Mesothelial cell of epicardium (in vitro differentiated cells): Measurements from ENCODE around the gene COQ8B. TPM values are rescaled to one million over a fixed set of nuclear protein-coding genes. Genes with fewer than 3 reads are reported as not detected.
A peak's percentile ranks its signal among the peaks of the same experiment; 100 is the strongest.

Source experiments
- DNase-seq, 2 experiments: peaks; one replicate each; pipeline ENCODE4 v3.0.0; 2021; ENCODE audit warnings: low spot score in 2 of 2; ENCODE audit not compliant: unreplicated experiment in 2 of 2
- H3K27ac Mint-ChIP-seq: 2 replicates; pipeline ENCODE4 v1.8.0; 2021; ENCODE audit warnings: mixed read lengths
- H3K27me3 Mint-ChIP-seq: 2 replicates; pipeline ENCODE4 v1.8.0; 2021; ENCODE audit warnings: low read depth, mixed read lengths
- H3K36me3 Mint-ChIP-seq: 2 replicates; pipeline ENCODE4 v1.8.0; 2021; ENCODE audit warnings: mixed read lengths
- H3K4me1 Mint-ChIP-seq: 2 replicates; pipeline ENCODE4 v1.8.0; 2021; ENCODE audit warnings: mixed read lengths
- H3K4me3 Mint-ChIP-seq: 2 replicates; pipeline ENCODE4 v1.8.0; 2021; ENCODE audit warnings: mild to moderate bottlenecking, moderate library complexity, mixed read lengths
- H3K9me3 Mint-ChIP-seq: 2 replicates; pipeline ENCODE4 v1.8.0; 2021; ENCODE audit warnings: mixed read lengths
- total RNA-seq: library from RNA; stranded (reverse); gene quantifications from 3 replicates; pipeline ENCODE4 v1.2.1, GENCODE V29; 2021
- TF ChIP-seq, protein P1 (sequence below): fragments of 200-600 bp; sonication (generic); IDR thresholded peaks from one replicate; pipeline ENCODE4 v1.5.0; 2021; ENCODE audit warnings: antibody characterized with exemption; ENCODE audit not compliant: unreplicated experiment

COQ8B gene
- total RNA-seq, 1 donor from 2014 or later, result 58.3 TPM

DNA sequence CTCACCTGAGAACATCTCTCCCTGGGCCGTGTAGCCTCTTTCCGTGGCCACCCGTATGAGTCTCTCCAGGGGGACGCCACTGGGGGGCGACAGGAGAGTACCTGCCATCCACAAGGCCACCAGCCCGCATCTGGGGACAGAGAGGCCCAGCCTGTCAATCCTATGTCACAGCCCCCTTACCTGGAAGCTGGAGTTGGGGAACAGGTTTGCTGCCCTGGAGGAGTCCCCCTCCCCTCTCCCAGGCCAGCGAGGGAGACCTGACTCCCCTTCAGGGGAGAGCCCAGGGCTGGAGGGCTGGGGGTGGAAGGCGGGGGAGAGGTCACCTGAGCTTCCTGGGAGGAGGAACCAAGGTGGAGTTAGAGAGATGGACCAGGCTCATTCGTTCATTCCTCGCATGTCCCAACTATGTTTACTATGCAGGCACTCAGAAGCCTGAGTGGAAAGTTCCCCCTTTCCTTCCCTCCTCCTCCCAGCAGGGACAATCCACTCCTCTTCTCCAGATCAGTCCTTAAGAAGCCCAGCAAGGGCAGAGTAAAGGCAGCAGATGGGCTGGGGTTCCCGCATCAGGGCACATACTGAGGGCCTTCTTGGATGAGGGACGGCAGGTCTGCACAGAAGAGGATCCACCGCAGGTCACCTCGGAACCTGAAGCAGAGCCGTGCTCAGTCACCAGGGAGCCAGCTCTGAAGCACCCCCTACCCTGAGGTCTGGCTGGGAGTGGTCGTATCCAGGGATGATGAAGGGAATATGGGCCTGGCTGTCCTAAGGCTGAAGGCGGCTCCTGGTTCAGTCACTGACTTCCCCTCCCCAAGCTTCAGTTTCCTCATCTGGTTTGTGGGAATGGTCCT is 28.1 kb upstream of the COQ8B start:
- Mint-ChIP-seq H3K4me3 (no peak overlapping the region), H3K9me3 (no peaks in the 10 kb centered on the region), H3K36me3 (no peaks in the 10 kb centered on the region), H3K4me1 (peaks cover 22% of the 10 kb centered on the region), H3K27ac (peak overlapping the region; percentile 89), H3K27me3 (no peaks in the 10 kb centered on the region)
- DNase-seq, result no peak
- TF ChIP-seq, protein P1, sequence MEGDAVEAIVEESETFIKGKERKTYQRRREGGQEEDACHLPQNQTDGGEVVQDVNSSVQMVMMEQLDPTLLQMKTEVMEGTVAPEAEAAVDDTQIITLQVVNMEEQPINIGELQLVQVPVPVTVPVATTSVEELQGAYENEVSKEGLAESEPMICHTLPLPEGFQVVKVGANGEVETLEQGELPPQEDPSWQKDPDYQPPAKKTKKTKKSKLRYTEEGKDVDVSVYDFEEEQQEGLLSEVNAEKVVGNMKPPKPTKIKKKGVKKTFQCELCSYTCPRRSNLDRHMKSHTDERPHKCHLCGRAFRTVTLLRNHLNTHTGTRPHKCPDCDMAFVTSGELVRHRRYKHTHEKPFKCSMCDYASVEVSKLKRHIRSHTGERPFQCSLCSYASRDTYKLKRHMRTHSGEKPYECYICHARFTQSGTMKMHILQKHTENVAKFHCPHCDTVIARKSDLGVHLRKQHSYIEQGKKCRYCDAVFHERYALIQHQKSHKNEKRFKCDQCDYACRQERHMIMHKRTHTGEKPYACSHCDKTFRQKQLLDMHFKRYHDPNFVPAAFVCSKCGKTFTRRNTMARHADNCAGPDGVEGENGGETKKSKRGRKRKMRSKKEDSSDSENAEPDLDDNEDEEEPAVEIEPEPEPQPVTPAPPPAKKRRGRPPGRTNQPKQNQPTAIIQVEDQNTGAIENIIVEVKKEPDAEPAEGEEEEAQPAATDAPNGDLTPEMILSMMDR, result no peak

- H3K9me3 Mint-ChIP-seq, result no peaks in the 10 kb centered on the region
- TF ChIP-seq, protein P1, result no peak
Measured at GRCh38 chr19:40743926-40744325, 27.2 kb upstream of the COQ8B start.

GRCh38 chr19:40742886-40743285 is 26.2 kb upstream of the COQ8B start:
- Mint-ChIP-seq H3K27me3 (no peaks in the 10 kb centered on the region), H3K4me1 (peaks cover 7% of the 10 kb centered on the region), H3K9me3 (no peaks in the 10 kb centered on the region), H3K27ac (no peak overlapping the region), H3K36me3 (peaks cover 2% of the 10 kb centered on the region), H3K4me3 (no peak overlapping the region)
- no peak for DNase-seq
- TF ChIP-seq, protein P1, result no peak

More at GRCh38 chr19:40743926-40744325, 27.2 kb upstream of the COQ8B start:
- Mint-ChIP-seq H3K4me3 (no peak overlapping the region), H3K4me1 (peaks cover 14% of the 10 kb centered on the region), H3K27me3 (no peaks in the 10 kb centered on the region), H3K27ac (no peak overlapping the region), H3K36me3 (peaks cover under 1% of the 10 kb centered on the region)
- no peak for DNase-seq

- peaks cover 7% of the 10 kb centered on the region for H3K4me1 Mint-ChIP-seq
- no peak overlapping the region for H3K4me3 Mint-ChIP-seq
- no peaks in the 10 kb centered on the region for H3K27me3 Mint-ChIP-seq
- H3K9me3 Mint-ChIP-seq, result no peaks in the 10 kb centered on the region
- TF ChIP-seq, protein P1, result no peak
- DNase-seq, result no peak
- H3K36me3 Mint-ChIP-seq, result peaks cover 5% of the 10 kb centered on the region
- no peak overlapping the region for H3K27ac Mint-ChIP-seq
Measured at GRCh38 chr19:40742477-40742876, 25.8 kb upstream of the COQ8B start.

DNA sequence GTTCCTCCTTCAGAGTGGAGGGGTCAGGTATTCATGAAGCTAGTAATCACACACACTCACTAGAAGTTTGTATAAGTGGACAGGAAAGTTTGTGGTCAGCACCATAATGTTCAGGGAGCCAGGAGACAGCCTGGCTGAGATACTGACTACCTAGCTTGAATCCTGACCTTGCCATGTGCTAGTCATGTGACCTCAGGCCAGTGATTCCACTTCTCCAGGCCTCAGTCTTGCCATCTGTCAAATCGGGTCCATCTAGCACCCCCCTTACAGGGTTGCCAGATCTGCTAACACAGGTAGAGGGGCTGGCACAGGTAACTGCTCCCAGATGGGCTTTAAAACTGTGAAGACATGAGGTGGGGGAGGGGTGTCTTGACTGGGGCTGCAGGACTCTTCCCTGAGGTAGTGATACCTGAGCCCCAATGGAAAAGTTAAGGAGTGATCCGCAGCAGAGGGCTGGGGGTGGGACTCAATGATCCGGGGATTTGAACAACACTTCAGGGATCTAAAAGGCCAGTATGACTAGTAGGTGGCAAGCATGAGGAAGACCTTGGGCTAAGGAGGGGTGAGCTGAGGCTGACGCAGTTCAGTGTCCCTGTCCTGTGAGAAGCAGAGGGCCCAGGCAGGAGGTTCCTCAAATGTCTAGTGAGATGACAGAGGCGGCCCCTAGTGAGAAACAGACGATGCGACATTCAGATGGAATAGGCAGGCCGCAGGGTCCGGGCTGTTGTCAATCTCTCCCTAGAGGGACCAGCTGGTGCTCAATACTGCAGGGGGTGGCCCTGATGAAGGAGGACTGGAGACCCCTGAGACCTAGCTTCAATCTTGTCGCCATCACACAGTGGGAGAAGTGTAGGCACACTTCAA is 25.1 kb upstream of the COQ8B start:
- TF ChIP-seq, protein P1, result no peak
- Mint-ChIP-seq H3K4me3 (no peak overlapping the region), H3K27ac (peak overlapping the region; percentile 22), H3K27me3 (no peaks in the 10 kb centered on the region), H3K9me3 (no peaks in the 10 kb centered on the region), H3K36me3 (peaks cover 9% of the 10 kb centered on the region), H3K4me1 (peaks cover 7% of the 10 kb centered on the region)
- no peak for DNase-seq
